Measurements from ENCODE around the gene KLHL17. TPM values are rescaled to one million over a fixed set of nuclear protein-coding genes. Genes with fewer than 3 reads are reported as not detected.

The KLHL17 gene
- total RNA-seq, 1 experiment from 2014 or later, result 41.4 TPM

DNA sequence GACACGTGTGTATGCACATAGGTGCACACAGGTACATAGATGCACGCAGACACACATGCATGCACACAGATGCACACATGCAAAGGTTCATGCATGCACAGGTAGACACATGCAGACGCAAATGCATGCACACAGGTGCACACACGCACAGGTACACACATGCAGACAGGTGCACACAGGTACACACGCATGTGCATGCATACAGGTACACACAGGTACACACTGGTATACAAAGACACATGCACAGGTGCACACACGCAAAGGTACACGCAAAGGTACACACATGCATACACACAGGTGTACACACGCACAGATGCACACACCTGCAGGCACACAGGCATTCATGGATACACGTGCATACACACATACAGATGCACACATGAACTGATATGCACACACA is 10.1 kb upstream of the KLHL17 start:
- no peak overlapping the region for H2BK20ac ChIP-seq (ENCODE audit: low read depth, low read length, poor library complexity, severe bottlenecking)
- H3K56ac ChIP-seq (ENCODE audit: insufficient read length, low read depth, low read length), result no peak overlapping the region
- DNase-seq, result no peak
- H2AFZ ChIP-seq (ENCODE audit: low read length), result no peak overlapping the region
- H3K4me1 Mint-ChIP-seq, result peaks cover 0 to 5% of the 10 kb centered on the region in 2 experiments; a peak in 1 of 4 replicates
- peaks cover 43 to 85% (median 80%) of the 10 kb centered on the region in 3 experiments; a peak in 6 of 7 replicates for H3K36me3 Mint-ChIP-seq (ENCODE audit: insufficient read depth in 1 of 3, low read depth in 3 of 3)
- H3K4ac ChIP-seq (ENCODE audit: low read depth, low read length), result no peak overlapping the region
- no CpG with 5 or more reads among the region's 9 CpGs for WGBS (ENCODE audit: extremely low coverage, insufficient read length, low lambda C conversion rate)
- no peak overlapping the region for H3K27ac Mint-ChIP-seq
- no peaks in the 10 kb centered on the region for H3K23me2 ChIP-seq (ENCODE audit: insufficient read length, low read depth, low read length, poor library complexity, severe bottlenecking)
- H3K9ac ChIP-seq (ENCODE audit: extremely low read depth, insufficient read length, low read length), result no peak overlapping the region
- no peak overlapping the region for H3K27ac ChIP-seq (ENCODE audit: insufficient read length, low read depth, low read length)
- H4K5ac ChIP-seq (ENCODE audit: insufficient read length, low read depth, low read length), result no peak overlapping the region
- H3T11ph ChIP-seq (ENCODE audit: low read length), result no peak overlapping the region
- H4K91ac ChIP-seq (ENCODE audit: insufficient read length, low read depth, low read length), result no peak overlapping the region
- no peak overlapping the region for H4K8ac ChIP-seq (replicated peaks; ENCODE audit: insufficient read length, low read depth, low read length)
- no peaks in the 10 kb centered on the region for H3K27me3 Mint-ChIP-seq (ENCODE audit: low read depth)
- no peak overlapping the region for H2BK12ac ChIP-seq (ENCODE audit: insufficient read length, low read depth, low read length)
- no peak overlapping the region for H3K14ac ChIP-seq (ENCODE audit: insufficient read depth, low read length)
- H3K23ac ChIP-seq (ENCODE audit: insufficient read length, low read depth, low read length), result no peak overlapping the region
- H2BK120ac ChIP-seq (ENCODE audit: low read depth, low read length, poor library complexity, severe bottlenecking), result no peak overlapping the region
- H4K20me1 ChIP-seq (ENCODE audit: control insufficient read depth, insufficient read depth, insufficient read length), result no peaks in the 10 kb centered on the region
- no peak overlapping the region for H2BK5ac ChIP-seq (ENCODE audit: insufficient read length, low read length)
- no peaks in the 10 kb centered on the region for H3K27me3 ChIP-seq (ENCODE audit: insufficient read depth, low read length)
- TF ChIP-seq, protein P1, sequence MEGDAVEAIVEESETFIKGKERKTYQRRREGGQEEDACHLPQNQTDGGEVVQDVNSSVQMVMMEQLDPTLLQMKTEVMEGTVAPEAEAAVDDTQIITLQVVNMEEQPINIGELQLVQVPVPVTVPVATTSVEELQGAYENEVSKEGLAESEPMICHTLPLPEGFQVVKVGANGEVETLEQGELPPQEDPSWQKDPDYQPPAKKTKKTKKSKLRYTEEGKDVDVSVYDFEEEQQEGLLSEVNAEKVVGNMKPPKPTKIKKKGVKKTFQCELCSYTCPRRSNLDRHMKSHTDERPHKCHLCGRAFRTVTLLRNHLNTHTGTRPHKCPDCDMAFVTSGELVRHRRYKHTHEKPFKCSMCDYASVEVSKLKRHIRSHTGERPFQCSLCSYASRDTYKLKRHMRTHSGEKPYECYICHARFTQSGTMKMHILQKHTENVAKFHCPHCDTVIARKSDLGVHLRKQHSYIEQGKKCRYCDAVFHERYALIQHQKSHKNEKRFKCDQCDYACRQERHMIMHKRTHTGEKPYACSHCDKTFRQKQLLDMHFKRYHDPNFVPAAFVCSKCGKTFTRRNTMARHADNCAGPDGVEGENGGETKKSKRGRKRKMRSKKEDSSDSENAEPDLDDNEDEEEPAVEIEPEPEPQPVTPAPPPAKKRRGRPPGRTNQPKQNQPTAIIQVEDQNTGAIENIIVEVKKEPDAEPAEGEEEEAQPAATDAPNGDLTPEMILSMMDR (conservative IDR thresholded peaks at IDR 0.05), result no peak
- H3K79me1 ChIP-seq (ENCODE audit: insufficient read depth, low read depth, low read length, poor library complexity, severe bottlenecking), result no peaks in the 10 kb centered on the region
- no peaks in the 10 kb centered on the region; a peak in 2 of 5 replicates for H3K9me3 Mint-ChIP-seq
- H2BK15ac ChIP-seq (ENCODE audit: low read depth, low read length), result no peak overlapping the region
- no peak overlapping the region for H3K4me3 Mint-ChIP-seq
- no peak overlapping the region for H2AK5ac ChIP-seq (ENCODE audit: insufficient read length, low read length)
- H3K79me2 ChIP-seq (ENCODE audit: insufficient read depth, low read length), result no peaks in the 10 kb centered on the region
- no peak overlapping the region for H3K18ac ChIP-seq (ENCODE audit: insufficient read length, low read depth, low read length)
- H3K9me3 ChIP-seq (ENCODE audit: control insufficient read depth, low read depth, low read length), result no peaks in the 10 kb centered on the region
- no peak overlapping the region for H3K4me2 ChIP-seq (ENCODE audit: insufficient read depth, insufficient read length, low read length)
- no peaks in the 10 kb centered on the region for H3K4me1 ChIP-seq (ENCODE audit: insufficient read depth, low read length)

Measured in H9 (cell line).